PFSK-1 (cell line): ENCODE results near the gene RPL31.

ENCODE experiments used
- FOXP2 ChIP-seq: optimal IDR thresholded peaks from 2 replicates; pipeline ENCODE3; 2011; ENCODE audit warnings: borderline replicate concordance, control low read depth, inconsistent platforms; ENCODE audit not compliant: insufficient read depth; ENCODE audit errors: extremely low read length, extremely low read depth
- POLR2AphosphoS5 ChIP-seq: IDR thresholded peaks from 2 replicates; pipeline ENCODE4 v1.6.1; 2012; ENCODE audit warnings: low read depth, mild to moderate bottlenecking, control low read depth, low read length, moderate library complexity
- REST ChIP-seq, 2 experiments: IDR thresholded peaks; 2 replicates each; pipeline versions ENCODE4 v1.6.1 to v1.8.0; 2011 to 2012; ENCODE audit warnings: low read depth in 2 of 2, low read length in 2 of 2, control low read depth in 1 of 2, inconsistent platforms in 1 of 2, mild to moderate bottlenecking in 1 of 2, moderate library complexity in 1 of 2; ENCODE audit not compliant: insufficient read depth in 1 of 2
- SIN3A ChIP-seq: IDR thresholded peaks from 2 replicates; pipeline ENCODE4 v1.6.1; 2012; ENCODE audit warnings: mild to moderate bottlenecking, low read length, moderate library complexity, borderline replicate concordance; ENCODE audit not compliant: insufficient read depth
- TAF1 ChIP-seq: IDR thresholded peaks from 2 replicates; pipeline ENCODE4 v1.6.1; 2012; ENCODE audit warnings: low read length, control low read depth, borderline replicate concordance; ENCODE audit not compliant: insufficient read depth

DNA sequence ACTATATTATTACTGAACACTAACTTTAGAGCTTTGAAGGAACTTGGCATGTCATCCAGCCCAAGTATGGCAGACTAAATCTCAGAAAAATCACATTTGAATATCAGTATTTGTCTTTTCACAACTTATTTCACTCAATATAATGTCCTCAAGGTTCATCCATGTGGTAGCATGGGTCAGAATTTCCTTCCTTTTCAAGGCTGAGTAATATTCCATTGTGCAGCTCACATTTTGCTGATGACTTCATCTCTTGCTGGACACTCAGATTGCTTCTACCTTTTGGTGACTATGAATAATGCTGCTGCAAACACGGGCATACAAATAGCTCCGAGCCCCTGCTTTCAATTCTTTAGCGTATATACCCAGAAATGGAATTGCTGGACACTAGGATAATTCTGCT lies 46.7 kb downstream of the RPL31 start:
- TF ChIP-seq POLR2AphosphoS5 (no peak), FOXP2 (no peak), REST (IDR thresholded peaks at IDR 0.05; ENCODE audit: insufficient read depth in 1 of 2, low read depth in 2 of 2, low read length in 2 of 2) (no peak), SIN3A (no peak), TAF1 (no peak)
